SIG-M5 treated with dmso at 0.1 percent for 504 hours (cell line): ENCODE data around the gene MED23.
A peak's percentile ranks its signal among the peaks of the same experiment; 100 is the strongest.

Experiments
- DNase-seq: peaks from one replicate; lab custom pipeline; 2025; ENCODE audit not compliant: unreplicated experiment; lab: John Stamatoyannopoulos, UW

The MED23 gene

GRCh38 chr6:131640576-131640975 lies 12.5 kb upstream of the MED23 start:
- DNase-seq, result no peak

- DNase-seq, result no peak
Observed at GRCh38 chr6:131640100-131640499, 12.1 kb upstream of the MED23 start.

GRCh38 chr6:131638013-131638412 lies 10.0 kb upstream of the MED23 start:
- DNase-seq, result no peak

GRCh38 chr6:131636880-131637792 lies 9.1 kb upstream of the MED23 start, which contains the start of gene ENPP3:
TSS of gene ENPP3 (plus strand) at chr6:131637302. CDS start at chr6:131637385, 83 bp downstream.
- DNase-seq, result peak; percentile 41

- no peak for DNase-seq
Observed at GRCh38 chr6:131635384-131636340, 7.6 kb upstream of the MED23 start.

- no peak for DNase-seq
Observed at GRCh38 chr6:131631625-131632289, 3.7 kb upstream of the MED23 start.

GRCh38 chr6:131629651-131630050 lies 1.6 kb upstream of the MED23 start:
- no peak for DNase-seq

GRCh38 chr6:131628726-131629125 lies 684 bp upstream of the MED23 start:
- DNase-seq, result no peak

GRCh38 chr6:131615275-131615674 lies 12.8 kb downstream of the MED23 start:
- no peak for DNase-seq

GRCh38 chr6:131613296-131613925 lies 14.6 kb downstream of the MED23 start:
- no peak for DNase-seq

- DNase-seq, result no peak
Observed at GRCh38 chr6:131602781-131603312, 25.2 kb downstream of the MED23 start.

- DNase-seq, result no peak
Observed at GRCh38 chr6:131600716-131601115, 27.3 kb downstream of the MED23 start.

GRCh38 chr6:131597446-131597845 lies 30.6 kb downstream of the MED23 start:
- peak; percentile 0 for DNase-seq

- DNase-seq, result no peak
Observed at GRCh38 chr6:131594074-131594473, 34.0 kb downstream of the MED23 start.

GRCh38 chr6:131592935-131593334 lies 35.1 kb downstream of the MED23 start:
- no peak for DNase-seq

GRCh38 chr6:131588643-131589042 lies 39.4 kb downstream of the MED23 start:
- DNase-seq, result no peak

GRCh38 chr6:131587909-131588308 lies 40.1 kb downstream of the MED23 start:
- DNase-seq, result no peak

- no peak for DNase-seq
Observed at GRCh38 chr6:131586543-131586942, 41.5 kb downstream of the MED23 start.

- DNase-seq, result peak; percentile 14
Observed at GRCh38 chr6:131581523-131581922, 46.5 kb downstream of the MED23 start.

- DNase-seq, result peak; percentile 86
Observed at GRCh38 chr6:131575834-131576478, 52.1 kb downstream of the MED23 start.
